Measurements from ENCODE around the gene KIFBP.
A peak's percentile ranks its signal among the peaks of the same experiment; 100 is the strongest.
"Not testable (repeated sequence)": the region's sequence is repeated elsewhere in the genome, so short reads cannot be mapped to it uniquely, and the experiment has no call there.

KIFBP gene, protein sequence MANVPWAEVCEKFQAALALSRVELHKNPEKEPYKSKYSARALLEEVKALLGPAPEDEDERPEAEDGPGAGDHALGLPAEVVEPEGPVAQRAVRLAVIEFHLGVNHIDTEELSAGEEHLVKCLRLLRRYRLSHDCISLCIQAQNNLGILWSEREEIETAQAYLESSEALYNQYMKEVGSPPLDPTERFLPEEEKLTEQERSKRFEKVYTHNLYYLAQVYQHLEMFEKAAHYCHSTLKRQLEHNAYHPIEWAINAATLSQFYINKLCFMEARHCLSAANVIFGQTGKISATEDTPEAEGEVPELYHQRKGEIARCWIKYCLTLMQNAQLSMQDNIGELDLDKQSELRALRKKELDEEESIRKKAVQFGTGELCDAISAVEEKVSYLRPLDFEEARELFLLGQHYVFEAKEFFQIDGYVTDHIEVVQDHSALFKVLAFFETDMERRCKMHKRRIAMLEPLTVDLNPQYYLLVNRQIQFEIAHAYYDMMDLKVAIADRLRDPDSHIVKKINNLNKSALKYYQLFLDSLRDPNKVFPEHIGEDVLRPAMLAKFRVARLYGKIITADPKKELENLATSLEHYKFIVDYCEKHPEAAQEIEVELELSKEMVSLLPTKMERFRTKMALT

DNA sequence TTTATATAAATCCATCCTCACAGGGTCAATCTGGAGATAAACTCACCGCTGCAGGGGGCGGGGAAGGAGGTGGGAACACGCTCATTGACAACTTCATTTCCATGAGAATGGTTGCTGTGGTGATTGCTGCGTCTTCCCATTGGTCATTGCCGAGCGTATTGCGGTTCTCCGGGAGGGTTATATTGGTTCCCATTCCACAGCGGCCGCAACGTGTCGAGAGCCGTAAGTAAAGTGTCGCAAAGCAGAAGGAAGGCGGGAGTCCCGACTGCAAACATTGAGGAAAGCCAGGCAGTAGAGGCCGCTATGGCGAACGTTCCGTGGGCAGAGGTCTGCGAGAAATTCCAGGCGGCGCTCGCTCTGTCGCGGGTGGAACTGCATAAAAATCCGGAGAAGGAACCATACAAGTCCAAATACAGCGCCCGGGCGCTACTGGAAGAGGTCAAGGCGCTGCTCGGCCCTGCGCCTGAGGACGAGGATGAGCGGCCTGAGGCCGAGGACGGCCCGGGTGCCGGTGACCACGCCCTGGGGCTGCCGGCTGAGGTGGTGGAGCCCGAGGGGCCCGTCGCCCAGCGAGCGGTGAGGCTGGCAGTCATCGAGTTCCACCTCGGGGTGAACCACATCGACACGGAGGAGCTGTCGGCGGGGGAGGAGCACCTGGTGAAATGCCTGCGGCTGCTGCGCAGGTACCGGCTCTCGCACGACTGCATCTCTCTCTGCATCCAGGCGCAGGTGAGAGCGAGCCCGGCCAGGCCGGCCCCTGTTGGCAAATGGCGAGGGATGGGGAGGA, at the start of gene KIFBP:
KIFBP (plus strand) TSS at position 274 of the 787 bp plus-strand sequence; CDS start at position 304, 30 bp downstream.
- DNase-seq: peak; percentile 98

DNA sequence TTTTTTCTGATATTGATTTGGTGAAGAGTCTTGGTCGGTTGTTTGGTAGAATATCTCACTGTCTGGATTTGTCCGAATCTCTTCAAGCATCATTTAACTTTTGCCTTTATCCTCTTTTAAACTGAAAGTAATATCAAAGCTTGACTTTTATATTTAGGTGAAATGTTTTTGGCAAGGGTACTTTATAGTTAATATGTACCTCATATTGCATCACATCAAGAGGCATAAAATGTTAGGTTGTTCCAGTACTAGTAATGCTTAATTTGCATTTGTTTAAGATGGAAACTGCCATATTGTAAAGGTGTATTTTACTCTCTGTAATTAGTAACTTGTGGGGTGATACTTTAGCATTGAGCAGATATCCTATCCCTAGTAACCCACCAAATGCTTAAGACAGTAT, 49.7 kb upstream of the KIFBP start:
- no peak for DNase-seq

DNA sequence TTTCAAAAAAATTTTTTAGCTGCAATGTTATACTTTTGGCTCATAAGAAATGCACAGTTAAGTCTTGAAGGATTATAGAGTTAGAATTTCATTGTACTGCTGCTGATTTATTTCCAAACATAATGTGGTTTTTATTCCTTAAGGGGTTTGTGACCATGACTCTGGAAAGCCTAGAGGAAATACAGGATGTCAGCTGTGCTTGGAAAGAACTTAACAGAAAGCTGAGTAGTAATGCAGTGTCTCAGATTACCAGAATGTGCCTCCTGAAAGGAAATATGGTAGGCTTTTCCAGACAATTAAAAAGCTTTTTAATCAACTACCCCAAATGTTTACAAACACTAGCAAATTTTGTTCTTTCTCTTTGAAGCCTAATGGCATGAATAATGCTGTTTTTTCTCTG, 47.7 kb upstream of the KIFBP start:
- DNase-seq: not testable (repeated sequence)

DNA sequence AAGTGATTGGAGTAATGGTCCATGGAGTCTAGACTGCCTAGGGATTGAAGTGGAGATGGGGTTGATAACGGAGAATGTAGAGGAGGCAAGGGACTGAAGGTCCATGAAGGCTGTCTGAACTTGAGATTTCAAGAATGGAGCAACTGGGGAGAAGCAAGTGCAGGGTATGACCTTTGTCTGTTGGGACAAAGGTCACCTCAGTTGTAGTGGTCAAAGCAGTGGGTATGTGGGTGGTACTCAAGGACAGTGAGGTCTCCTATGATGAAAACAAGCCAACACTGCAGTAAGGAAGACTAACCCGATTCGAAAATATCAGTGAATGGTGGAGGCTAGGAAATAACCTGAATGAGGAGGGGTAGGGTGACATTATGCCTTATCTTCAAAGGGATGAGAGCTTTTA, 38.0 kb upstream of the KIFBP start:
- DNase-seq: no peak

DNA sequence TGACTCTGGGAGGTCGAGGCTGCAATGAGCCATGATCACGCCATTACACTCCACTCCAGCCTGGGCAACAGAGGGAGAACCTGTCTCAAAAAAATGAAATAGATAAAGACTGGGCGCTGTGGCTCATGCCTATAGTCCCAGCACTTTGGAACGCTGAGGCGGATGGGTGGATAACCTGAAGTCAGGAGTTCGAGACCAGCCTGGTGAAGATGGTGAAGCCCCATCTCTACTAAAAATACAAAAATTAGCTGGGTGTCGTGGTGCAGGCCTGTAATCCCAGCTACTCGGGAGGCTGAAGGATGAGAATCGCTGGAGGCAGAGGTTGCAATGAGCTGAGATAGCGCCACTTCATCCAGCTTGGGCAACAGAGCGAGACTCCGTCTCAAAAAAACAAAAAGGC, 33.7 kb upstream of the KIFBP start:
- no peak for DNase-seq

DNA sequence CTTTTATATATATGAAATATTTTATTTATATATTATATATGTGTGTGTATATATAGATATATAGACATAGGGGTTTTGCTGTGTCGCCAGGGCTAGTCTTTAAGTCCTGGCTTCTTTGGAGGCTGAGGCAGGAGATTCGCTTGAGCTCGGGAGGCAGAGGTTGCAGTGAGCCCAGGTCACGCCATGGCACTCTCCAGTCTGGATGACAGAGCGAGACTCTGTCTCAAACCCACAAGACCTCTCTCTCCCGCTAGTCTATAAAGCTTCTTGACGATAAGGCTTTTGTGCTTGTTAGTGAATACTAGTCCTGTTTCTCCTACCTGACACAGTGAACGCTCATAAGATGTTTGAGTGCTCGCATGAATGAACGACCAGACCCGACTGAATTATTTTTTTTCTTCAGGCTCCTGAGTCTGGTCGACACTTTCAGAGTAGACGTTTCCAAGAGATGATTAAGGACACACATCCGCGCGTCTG, 33.2 kb upstream of the KIFBP start:
- DNase-seq: no peak

DNA sequence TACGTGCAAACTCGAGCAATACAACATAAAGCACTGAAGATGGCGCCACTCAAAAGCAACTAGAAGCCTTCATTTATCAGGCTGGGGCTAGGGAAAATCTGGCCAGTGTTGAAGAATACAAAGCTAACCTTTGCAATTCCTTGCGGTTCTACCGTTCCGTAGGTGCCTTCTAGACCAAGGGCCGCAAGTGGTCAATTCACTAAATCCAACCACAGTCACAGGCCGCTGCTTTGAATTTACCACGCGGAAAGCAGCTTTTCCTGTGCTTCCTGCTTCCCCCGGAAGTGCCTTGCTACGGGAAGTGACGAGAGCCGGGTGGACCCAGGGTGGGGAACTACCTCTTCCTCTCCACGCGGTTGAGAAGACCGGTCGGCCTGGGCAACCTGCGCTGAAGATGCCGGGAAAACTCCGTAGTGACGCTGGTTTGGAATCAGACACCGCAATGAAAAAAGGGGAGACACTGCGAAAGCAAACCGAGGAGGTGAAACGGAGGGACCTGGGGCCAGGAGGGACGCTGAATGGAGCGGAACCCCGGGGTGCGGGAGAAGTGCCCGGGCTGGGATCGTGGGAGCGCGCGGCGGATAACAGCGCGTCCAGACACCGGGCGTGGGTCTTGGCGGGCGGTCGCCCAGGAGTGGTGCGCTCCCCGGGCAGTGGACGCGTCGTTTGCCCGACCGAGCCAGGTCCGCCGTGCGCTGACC, 32.6 kb upstream of the KIFBP start, which contains the start of gene DDX21:
DDX21 (plus strand) TSS at position 339 of the 701 bp plus-strand sequence; CDS start at position 395, 56 bp downstream.
- DNase-seq: peak; percentile 94

DNA sequence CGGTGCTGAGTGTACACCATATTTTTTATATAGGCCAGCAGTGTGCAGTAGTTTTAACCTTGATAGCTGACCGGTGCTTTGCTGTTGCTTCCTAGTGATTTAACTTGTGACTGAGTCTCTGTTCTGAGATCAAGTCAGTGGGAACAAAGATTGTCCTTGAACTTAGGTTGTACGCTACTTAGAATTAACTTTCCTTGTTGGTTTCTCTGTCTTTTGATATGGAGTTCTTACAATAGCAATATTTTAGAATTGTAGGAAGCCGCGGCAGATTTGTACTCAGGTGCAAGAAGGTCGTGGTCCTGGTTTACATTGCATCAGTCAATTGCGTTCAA, 31.4 kb upstream of the KIFBP start:
- no peak for DNase-seq

DNA sequence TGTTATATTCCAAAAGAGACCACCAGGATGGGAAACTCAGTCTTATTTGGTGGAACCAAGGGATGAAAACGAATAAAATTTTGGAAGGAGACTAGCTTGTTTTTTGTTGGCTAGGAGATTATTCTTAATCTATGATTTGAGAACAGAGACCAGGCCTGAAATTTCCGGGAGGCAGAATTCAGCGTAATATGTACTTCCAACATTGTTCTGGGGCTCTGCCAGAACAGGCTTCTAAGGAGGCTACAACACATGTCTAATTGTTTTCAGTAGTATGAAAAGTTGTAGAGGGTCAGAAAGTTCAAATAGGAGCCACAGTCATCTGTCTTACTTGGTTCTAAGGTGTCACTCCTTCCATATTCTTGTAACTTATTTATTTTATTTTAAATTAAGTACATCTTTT, 30.9 kb upstream of the KIFBP start:
- DNase-seq: no peak

DNA sequence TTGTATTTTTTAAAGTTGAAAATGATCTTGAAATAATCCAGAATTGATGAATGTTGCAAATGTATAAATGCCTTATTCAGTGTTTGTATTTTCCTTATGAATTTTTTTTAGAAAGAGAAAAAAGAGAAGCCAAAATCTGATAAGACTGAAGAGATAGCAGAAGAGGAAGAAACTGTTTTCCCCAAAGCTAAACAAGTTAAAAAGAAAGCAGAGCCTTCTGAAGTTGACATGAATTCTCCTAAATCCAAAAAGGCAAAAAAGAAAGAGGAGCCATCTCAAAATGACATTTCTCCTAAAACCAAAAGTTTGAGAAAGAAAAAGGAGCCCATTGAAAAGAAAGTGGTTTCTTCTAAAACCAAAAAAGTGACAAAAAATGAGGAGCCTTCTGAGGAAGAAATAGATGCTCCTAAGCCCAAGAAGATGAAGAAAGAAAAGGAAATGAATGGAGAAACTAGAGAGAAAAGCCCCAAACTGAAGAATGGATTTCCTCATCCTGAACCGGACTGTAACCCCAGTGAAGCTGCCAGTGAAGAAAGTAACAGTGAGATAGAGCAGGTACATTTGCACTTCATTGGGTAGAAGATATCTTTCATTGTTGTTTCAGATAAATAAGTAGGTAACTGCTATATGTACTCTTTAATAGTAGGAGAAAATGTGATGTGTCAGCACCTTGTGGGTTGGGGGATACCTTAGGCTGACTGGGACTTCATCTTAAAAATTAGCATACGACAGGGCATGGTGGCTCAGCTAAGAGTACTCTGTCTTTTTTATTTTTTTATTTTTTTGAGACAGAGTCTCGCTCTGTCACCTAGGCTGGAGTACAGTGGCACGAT, 28.7 kb upstream of the KIFBP start:
- no peak for DNase-seq

DNA sequence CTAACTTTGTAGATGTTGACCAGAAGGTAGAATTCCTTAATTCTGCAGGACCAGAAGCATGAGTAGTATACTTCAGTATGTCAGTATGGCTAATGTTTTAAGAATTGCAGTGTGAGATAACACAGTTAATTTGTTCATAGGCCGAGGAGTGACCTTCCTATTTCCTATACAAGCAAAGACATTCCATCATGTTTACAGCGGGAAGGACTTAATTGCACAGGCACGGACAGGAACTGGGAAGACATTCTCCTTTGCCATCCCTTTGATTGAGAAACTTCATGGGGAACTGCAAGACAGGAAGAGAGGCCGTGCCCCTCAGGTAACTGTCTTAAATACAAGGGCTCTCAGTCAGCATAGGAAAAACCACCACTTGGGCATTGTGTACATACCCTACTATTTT, 25.5 kb upstream of the KIFBP start:
- DNase-seq: no peak

DNA sequence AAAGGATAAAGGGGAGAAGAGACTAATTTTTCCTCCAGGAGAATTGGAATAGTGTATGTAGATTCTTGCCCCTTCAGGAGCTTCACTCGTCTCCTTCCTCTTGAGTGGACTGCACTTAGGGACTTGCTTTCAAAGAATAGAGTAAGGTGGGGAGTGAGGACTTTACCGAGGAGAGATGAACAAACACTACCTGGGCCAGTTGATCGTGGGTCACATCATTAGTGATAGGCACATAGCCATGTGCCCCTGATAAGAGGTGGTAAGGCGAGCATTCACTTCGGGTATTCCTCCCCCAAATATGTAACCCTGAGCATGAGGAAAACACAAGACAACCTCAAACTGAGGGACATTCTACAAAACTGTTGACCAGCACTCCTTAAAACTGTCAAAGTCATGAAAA, 14.6 kb upstream of the KIFBP start:
- DNase-seq: no peak

DNA sequence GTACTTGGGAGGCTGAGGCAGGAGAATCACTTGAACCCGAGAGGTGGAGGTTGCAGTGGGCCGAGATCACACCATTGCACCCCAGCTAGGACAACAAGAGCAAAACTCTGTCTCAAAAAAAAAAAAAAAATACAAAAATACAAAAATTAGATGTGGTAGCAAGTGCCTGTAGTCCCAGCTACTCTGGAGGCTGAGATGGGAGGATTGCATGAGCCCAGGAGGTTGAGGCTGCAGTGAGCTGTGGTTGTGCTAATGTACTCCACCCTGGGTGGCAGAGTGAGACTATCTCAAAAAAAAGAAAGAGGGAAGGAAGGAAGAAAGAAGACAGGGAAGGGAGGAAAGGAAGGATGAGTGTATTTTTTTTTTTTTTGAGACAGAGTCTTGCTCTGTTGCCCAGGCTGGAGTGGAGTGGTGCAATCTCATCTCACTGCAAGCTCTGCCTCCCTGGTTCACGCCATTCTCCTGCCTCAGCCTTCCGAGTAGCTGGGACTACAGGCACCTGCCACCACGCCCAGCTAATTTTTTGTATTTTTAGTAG, 12.6 kb upstream of the KIFBP start:
- not testable (repeated sequence) for DNase-seq

DNA sequence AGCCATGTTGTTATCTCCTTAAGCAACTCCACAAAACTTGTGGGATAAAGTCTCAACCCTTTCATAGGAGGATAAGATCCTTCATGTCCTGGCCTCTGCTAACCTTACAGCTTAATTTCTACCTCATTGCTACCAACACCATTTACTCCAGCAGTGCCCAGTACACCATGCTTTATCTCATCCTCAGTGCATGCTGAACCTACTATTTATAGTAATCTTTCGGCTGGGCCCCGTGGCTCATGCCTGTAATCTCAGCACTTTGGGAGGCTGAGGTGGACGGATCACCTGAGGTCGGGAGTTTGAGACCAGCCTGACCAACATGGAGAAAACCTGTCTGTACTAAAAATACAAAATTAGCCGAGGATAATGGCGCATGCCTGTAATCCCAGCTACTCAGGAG, 8.9 kb upstream of the KIFBP start:
- not testable (repeated sequence) for DNase-seq

DNA sequence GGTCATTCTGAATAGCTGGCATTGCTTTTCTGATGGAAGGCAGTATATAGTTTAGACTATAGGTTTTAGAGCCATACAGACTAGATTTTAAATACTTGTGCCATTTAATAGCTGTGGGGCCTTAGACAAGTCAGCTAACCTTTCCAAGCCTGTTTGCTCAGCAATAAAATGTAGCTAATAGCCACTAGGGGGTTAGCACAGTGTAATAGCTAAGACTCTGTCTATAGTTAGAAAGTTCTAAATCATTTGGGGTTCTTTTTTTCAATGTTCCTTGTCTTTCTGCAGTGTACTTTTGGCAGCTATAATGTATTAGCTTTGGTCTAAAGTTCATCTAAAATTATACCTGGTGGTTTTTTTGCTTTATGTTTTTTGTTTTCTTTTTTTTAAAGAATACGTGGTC, 7.5 kb upstream of the KIFBP start:
- DNase-seq: peak; percentile 20

DNA sequence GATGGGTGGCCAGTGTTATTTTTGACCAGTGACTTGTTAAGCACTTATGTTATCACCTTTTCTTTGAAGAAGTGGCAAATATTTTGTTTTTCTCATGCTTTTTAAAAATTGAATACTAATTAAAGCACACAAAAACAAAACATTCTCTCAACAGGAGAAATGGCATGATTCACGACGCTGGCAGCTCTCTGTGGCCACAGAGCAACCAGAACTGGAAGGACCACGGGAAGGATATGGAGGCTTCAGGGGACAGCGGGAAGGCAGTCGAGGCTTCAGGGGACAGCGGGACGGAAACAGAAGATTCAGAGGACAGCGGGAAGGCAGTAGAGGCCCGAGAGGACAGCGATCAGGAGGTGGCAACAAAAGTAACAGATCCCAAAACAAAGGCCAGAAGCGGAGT, 6.2 kb upstream of the KIFBP start:
- DNase-seq: no peak

DNA sequence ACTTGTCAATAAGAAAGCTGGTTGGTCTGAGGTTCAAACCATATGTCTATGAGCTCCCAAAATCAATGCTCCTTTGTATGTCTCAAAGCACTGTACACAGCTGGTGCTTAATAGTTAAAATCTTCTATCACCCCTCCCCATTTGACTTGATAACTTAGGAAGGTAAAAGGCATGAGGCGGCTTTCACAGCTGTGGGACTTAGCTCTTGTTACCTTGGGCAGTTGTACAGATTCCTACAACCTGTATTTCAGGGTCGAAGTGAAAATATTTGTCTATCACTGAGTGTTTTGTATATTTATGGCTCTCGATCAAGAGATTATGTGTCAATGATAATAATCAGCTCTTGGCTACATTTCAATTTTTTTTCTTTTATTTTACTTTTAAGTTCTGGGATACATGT, 992 bp upstream of the KIFBP start:
- DNase-seq: no peak

DNA sequence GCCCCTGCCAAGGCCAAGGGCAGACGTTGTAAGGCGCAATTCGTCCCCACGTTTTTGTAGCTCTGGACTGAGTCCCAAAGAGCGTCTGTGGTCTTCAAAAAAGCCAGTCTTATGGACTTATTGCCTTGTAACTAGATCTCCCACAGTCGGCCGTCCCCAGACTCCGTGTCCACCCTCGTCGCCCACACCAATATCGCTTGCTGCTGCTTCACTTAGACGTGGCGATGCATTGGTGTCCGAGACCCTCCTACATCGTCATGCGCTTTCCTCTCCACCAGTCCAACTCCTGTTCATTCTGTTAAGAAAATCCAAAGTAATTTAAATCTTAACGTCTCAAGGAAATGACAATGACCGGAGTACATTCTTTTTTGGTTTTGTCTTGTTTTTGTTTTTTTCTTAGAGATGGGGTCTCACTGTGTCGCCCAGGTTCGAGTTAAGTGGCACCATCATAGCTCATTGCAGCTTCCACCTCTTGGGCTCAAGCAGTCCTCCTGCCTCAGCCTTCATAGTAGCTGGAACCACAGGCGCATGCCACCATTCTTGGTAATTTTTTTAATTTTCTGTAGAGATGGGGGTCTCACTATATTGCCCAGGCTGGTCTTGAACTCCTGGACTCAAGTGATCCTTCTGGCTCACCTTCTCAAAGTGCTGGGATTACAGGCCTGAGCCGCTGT, 851 bp downstream of the KIFBP start:
- no peak for DNase-seq

DNA sequence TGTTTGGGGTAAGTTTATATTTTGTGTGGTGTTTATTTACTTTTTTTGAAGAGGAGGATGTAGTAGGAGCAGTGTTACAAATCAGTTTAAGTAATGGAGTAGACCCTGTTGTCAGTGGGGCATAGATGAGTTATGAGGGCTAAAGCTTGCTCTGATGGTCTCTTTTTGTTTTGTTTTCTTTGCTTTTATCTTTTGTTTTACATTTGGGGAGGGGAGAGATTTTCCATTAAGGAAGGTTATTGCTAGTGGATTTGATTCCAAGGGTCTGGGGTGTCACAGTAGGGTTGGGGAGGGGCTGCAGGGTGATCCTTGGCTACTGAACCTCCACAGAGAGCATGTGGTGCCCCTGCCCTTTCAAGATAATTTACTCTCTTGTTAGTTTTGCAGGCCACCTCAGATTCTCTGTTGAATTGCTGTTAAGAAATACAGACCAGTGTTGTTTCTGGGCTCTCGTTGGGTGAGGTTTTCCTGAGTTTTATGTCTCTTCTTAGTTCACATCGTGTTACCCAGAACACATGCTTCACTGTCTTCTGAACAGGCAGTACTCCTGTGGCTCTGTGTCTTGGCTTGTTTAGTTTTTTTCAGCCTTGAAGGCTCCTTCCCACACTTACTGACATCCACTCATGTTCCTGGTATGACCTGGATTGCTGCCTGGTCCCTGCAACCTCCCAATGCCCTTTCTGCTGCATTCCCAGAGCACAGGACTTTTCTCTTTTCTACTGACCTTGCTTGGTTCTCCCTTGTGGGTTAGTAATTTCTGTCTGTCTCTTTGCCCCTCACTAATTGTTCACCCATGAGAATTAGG, 4.2 kb downstream of the KIFBP start:
- no peak for DNase-seq

DNA sequence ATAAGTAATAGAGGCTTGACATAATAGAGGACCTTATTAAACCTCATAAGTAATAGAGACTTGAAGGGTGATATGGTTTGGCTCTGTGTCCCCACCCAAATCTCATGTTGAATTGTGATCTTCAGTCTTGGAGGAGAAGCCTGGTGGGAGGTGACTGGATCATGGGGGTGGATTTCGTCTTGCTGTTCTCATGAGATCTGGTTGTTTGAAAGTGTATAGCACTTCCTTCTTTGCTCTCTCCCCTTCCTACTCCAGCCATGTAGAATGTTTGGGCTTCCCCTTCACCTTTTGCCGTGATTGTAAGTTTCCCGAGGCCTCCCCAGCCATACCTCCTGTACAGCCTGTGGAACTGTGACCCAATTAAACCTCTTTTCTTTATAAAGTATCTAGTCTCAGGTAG, 8.6 kb downstream of the KIFBP start:
- no peak for DNase-seq
